HG03565 (cell line): ENCODE measurements around the gene PPP1R16B.
"Not testable (repeated sequence)": the region's sequence is repeated elsewhere in the genome, so short reads cannot be mapped to it uniquely, and the experiment has no call there.

Experiments
- ATAC-seq: cut with Tn5 transposase; IDR thresholded peaks from one replicate; pipeline ENCODE4 v1.9.1; 2021; ENCODE audit warnings: mild to moderate bottlenecking, moderate library complexity; ENCODE audit not compliant: unreplicated experiment

The PPP1R16B gene

DNA sequence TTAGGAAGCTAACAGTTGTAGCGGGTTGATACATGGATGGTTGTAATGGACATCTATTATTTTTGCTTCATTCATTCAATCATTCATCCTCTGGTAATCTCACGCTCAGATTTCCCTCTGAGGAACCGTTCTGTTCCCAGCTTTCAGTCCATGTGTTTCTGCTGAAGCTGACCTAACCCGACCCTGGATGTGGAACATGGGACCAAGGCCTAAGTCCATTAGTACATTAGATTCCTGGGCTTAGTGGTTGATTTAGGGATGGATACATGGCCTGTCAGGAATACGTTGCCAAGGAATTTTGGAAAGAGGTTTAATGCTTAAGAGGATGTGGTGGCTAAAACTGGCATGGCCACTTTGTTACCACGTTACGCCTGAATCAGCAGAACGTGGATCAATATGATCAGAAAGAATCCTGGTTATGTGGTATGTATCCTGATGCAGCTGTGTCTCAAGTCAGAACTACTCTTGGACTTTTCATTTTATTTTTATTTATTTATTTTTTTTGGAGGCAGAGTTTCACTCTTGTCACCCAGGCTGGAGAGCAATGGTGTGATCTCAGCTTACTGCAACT is 152.5 kb downstream of the PPP1R16B start:
- no peak for ATAC-seq

DNA sequence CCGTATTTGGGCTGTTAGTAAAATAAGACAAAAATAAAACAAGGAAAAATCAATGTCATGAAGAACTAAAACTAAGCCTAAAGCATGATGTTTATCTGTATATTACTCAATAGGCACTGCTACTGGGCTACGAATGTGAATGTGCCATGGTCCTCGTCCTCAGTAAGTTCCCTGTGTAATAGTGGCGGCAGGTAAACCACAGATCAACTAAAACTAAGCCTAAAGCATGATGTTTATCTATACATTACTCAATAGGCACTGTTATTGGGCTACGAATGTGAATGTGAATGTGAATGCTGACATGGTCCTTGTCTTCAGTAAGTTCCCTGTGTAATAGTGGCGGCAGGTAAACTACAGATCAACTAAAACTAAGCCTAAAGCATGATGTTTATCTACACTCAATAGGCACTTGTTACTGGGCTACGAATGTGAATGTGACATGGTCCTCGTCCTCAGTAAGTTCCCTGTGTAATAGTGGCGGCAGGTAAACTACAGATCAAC is 154.7 kb downstream of the PPP1R16B start:
- ATAC-seq = not testable (repeated sequence)

- no peak for ATAC-seq
Measured at GRCh38 chr20:38961530-38962043, 156.1 kb downstream of the PPP1R16B start.

DNA sequence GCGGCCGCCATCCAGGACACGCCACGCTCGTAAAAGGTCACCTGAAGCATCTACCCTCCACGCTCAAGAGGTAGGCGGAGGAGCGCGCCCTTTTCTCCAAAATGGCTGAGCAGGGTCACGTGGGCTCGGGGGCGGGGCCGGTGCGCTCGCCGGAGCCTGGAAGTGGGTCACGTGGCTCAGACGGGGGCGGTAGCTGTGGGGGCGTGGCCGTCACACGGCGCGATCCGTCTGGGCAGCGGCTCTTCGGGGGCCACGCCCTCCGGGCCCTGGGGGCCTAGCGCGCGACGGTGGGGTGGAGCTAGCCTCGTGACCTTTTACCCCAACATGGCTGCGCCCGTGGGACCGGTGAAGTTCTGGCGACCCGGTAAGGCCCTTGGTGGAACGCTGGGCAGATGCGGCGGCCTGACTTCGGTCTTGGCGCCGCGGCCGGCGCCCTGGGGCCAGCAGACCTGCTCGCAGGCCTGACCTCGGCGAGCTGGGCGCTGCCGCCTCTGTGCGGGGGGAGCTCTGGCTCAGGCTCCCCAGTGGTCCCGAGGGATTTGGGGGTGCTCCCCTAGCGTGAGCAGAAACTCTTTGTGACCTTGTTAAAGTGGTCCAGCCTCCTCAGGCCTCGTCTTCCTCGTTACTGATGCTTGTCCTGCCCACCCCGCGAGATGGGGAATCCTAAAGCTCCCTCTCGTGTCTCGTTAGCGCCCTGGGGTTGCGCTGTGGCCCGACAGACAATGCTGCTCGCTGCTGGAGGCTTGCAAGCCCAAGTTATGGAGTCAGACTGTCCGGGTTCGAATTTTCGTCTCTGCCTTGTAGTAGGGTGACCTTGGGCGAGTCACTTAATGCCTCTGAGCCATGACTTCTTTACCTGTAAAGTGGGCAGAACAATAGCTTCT is 156.8 kb downstream of the PPP1R16B start, which contains the start of gene DHX35:
Gene DHX35 (plus strand): TSS at position 301 of the 884 bp plus-strand sequence. CDS start 24 bp downstream, at position 325.
- peak; percentile 92 for ATAC-seq

DNA sequence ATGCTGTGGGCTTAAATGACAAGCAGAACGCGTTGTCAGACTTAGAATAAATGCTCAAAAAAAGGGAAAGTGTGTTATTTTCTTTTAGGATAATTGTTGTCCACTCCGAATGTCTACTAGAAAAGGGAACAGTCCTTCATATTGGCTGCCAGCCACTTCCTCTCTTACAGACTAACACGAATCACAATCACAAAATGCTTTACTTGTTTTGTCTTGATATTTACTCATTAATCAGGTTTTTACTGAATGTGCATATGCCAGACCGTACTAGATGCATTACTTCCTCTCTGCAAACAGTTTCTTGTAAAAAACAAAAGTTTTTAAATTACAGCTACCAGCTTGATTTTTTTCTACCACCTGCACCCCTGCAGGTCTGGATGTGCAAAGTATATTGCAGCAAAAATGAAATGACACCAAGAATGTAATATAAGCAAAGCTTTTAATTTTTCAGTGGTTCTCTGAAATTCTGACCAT is 157.5 kb downstream of the PPP1R16B start:
- no peak for ATAC-seq

GRCh38 chr20:38963745-38964144 is 158.2 kb downstream of the PPP1R16B start:
- no peak for ATAC-seq

DNA sequence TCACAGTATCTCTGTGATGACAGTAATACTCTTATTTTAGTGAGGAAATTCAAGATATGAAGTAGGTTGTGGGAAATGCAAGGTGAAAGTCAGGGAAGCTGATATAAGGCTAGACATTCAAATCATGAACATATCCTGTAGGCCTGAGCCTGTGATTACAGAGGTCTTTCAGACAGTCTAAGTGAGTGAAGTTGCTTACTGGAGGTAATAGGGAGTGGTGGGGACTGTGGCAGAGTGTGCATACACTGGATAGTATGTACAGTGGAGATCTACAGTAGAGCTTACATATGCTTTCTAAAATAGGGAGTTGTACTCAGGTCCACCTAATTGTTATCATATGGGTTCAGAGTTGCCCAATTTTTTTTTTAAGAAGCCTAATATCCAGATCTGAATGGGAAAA is 159.8 kb downstream of the PPP1R16B start:
- no peak for ATAC-seq

DNA sequence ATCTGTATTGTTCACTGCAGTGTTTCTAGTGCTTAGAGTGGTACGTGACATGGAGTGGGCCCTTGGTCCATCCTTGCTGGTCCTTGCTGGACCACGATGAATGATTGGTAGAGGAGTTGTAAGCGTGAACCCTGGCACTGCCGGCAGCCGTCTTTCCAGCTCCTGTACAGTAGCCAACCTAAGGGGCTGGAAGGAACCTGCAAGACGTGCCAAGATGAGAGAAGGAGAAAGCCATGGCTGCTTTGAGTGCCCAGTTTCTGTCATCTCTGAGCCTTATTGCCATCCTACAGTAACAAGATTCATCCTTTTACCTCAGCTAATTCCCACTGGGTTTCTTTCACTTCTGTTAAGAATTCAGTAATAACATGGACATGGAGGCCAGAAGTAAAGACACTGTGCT is 162.6 kb downstream of the PPP1R16B start:
- no peak for ATAC-seq

GRCh38 chr20:38969708-38970107 is 164.2 kb downstream of the PPP1R16B start:
- no peak for ATAC-seq

DNA sequence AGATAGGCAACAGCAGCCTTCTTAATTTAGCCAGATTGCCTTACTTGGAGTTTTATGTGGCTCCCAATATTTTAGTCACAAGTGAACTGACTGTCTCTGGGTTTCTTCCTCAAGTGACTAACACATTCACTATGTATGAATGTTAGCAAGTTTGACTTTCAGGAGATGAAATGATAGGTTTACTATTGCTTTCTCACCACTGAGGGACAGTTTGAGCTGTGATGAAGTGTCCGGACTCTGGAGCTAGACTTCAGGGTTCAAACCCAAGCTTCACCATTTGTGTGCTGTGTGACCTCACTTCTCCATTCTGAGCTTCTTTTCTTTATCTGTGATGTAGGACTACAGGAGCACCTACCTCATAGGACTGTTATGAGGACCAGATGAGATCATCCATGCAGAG is 164.8 kb downstream of the PPP1R16B start:
- no peak for ATAC-seq
